Right atrium auricular region (tissue), 2 donors: ENCODE data around the gene LHFPL2. TPM values are rescaled to one million over a fixed set of nuclear protein-coding genes. Genes with fewer than 3 reads are reported as not detected.

Experiments used
- DNase-seq: peaks from one replicate; pipeline ENCODE4 v3.0.0-alpha.2; 2019; ENCODE audit warnings: low spot score
- H3K27ac ChIP-seq, 2 donors: fragments of 200-600 bp; sonication (generic); 1 replicate in 1 of 2; 2 replicates in 1 of 2; pipeline ENCODE4 v1.5.1; 2016 to 2019
- H3K27me3 ChIP-seq, 2 donors: fragments of 200-600 bp; sonication (generic); one replicate each; pipeline versions ENCODE4 v1.5.1 to v1.6.0; 2017 to 2019
- H3K36me3 ChIP-seq: fragments of 200-600 bp; sonication (generic); one replicate; pipeline ENCODE4 v1.5.1; 2016
- H3K4me1 ChIP-seq, 2 donors: fragments of 200-600 bp; sonication (generic); one replicate each; pipeline versions ENCODE4 v1.5.1 to v1.6.0; 2017 to 2019
- H3K4me3 ChIP-seq, 2 donors: fragments of 200-600 bp; sonication (generic); 1 replicate in 1 of 2; 2 replicates in 1 of 2; pipeline ENCODE4 v1.5.1; 2017 to 2019; ENCODE audit warnings: mild to moderate bottlenecking in 1 of 2, moderate library complexity in 1 of 2
- H3K9me3 ChIP-seq, 2 donors: fragments of 200-600 bp; sonication (generic); one replicate each; pipeline ENCODE4 v1.5.1; 2019
- CTCF ChIP-seq, 2 donors: fragments of 200-600 bp; sonication (generic); IDR thresholded peaks; one replicate each; pipeline ENCODE4 v1.5.1; 2019; ENCODE audit warnings: antibody characterized with exemption in 2 of 2
- total RNA-seq, 2 donors: library from RNA; depleted of rRNA; stranded (reverse); fragments of >200 nt; gene quantifications; one replicate each; pipeline ENCODE4 v1.1.0, GENCODE V29; 2016

LHFPL2 gene
- total RNA-seq, 2 donors from 2014 or later, result 9.9 to 15.9 TPM

GRCh38 chr5:78632467-78632866 lies 16.1 kb downstream of the LHFPL2 start:
- peaks cover 0 to 58% of the 10 kb centered on the region in 2 donors for H3K4me1 ChIP-seq
- H3K4me3 ChIP-seq, result no peak overlapping the region
- no peaks in the 10 kb centered on the region for H3K9me3 ChIP-seq
- H3K27ac ChIP-seq, result no peak overlapping the region
- DNase-seq, result no peak
- peaks cover 6% of the 10 kb centered on the region for H3K36me3 ChIP-seq
- no peaks in the 10 kb centered on the region for H3K27me3 ChIP-seq
- TF ChIP-seq CTCF (IDR thresholded peaks at IDR 0.05), result no peak

- no peak for TF ChIP-seq CTCF (IDR thresholded peaks at IDR 0.05)
- Histone ChIP-seq H3K36me3 (peaks cover 6% of the 10 kb centered on the region), H3K9me3 (no peaks in the 10 kb centered on the region), H3K27me3 (no peaks in the 10 kb centered on the region), H3K4me1 (peaks cover 0 to 55% of the 10 kb centered on the region in 2 donors), H3K27ac (no peak overlapping the region), H3K4me3 (no peak overlapping the region)
- no peak for DNase-seq
Measured at GRCh38 chr5:78631931-78632330, 16.6 kb downstream of the LHFPL2 start.

GRCh38 chr5:78630047-78630446 lies 18.5 kb downstream of the LHFPL2 start:
- Histone ChIP-seq H3K9me3 (no peaks in the 10 kb centered on the region), H3K4me3 (no peak overlapping the region), H3K27me3 (no peaks in the 10 kb centered on the region), H3K36me3 (peaks cover 6% of the 10 kb centered on the region), H3K27ac (no peak overlapping the region), H3K4me1 (peaks cover 0 to 54% of the 10 kb centered on the region in 2 donors)
- TF ChIP-seq CTCF (IDR thresholded peaks at IDR 0.05), result no peak
- DNase-seq, result no peak

- no peak for DNase-seq
- Histone ChIP-seq H3K36me3 (peaks cover 6% of the 10 kb centered on the region), H3K27me3 (no peaks in the 10 kb centered on the region), H3K4me3 (no peak overlapping the region), H3K4me1 (peaks cover 0 to 51% of the 10 kb centered on the region in 2 donors), H3K27ac (no peak overlapping the region), H3K9me3 (no peaks in the 10 kb centered on the region)
- no peak for TF ChIP-seq CTCF (IDR thresholded peaks at IDR 0.05)
Measured at GRCh38 chr5:78629624-78630023, 18.9 kb downstream of the LHFPL2 start.

- Histone ChIP-seq H3K27ac (no peak overlapping the region), H3K27me3 (no peaks in the 10 kb centered on the region), H3K36me3 (peaks cover 6% of the 10 kb centered on the region), H3K4me1 (peaks cover 0 to 56% of the 10 kb centered on the region in 2 donors), H3K4me3 (no peak overlapping the region), H3K9me3 (no peaks in the 10 kb centered on the region)
- DNase-seq, result no peak
- no peak for TF ChIP-seq CTCF (IDR thresholded peaks at IDR 0.05)
Measured at GRCh38 chr5:78628270-78628992, 20.1 kb downstream of the LHFPL2 start.

- H3K27ac ChIP-seq, result no peak overlapping the region
- DNase-seq, result no peak
- H3K4me3 ChIP-seq, result no peak overlapping the region
- peaks cover 6% of the 10 kb centered on the region for H3K36me3 ChIP-seq
- peaks cover 0 to 56% of the 10 kb centered on the region in 2 donors for H3K4me1 ChIP-seq
- TF ChIP-seq CTCF (IDR thresholded peaks at IDR 0.05), result no peak
- no peaks in the 10 kb centered on the region for H3K27me3 ChIP-seq
- H3K9me3 ChIP-seq, result no peaks in the 10 kb centered on the region
Measured at GRCh38 chr5:78627766-78628165, 20.8 kb downstream of the LHFPL2 start.
